ENCODE results near the gene DHRS13.

- no peak for TF ChIP-seq CTCF (IDR thresholded peaks at IDR 0.05)
- no peak for TF ChIP-seq POLR2A (IDR thresholded peaks at IDR 0.05)
These were observed 14.6 kb upstream of the DHRS13 start for GRCh38 chr17:28917465-28917864.
